ENCODE measurements around the gene SH3RF3. TPM values are rescaled to one million over a fixed set of nuclear protein-coding genes. Genes with fewer than 3 reads are reported as not detected.
A peak's percentile ranks its signal among the peaks of the same experiment; 100 is the strongest.
"Not testable (repeated sequence)": the region's sequence is repeated elsewhere in the genome, so short reads cannot be mapped to it uniquely, and the experiment has no call there.

SH3RF3 gene
- total RNA-seq, 1 donor from 2014 or later, result 2.1 TPM

DNA sequence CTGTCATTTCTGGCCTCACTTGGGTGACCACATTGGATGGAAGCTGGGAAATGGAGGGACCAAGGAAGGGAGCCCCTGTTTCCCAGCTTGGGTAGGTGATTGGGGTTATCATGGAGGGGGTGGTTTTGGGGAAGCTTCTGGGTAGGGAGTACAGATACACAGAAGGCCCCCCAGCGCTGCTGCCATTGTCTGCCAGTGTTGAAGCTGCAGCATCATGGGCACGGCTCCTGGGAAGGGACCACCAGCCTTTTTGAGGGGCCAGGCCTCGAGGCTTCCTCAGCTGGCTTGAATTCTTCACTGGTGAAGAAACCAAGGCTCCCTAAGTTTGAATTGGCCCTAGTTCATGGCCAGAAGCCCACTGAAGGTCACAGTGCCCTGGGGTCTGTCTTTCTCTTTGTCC is 25.2 kb downstream of the SH3RF3 start:
- Histone ChIP-seq H3K4me3 (ENCODE audit: low read length in 3 of 3) (no peak overlapping the region), H3K27me3 (ENCODE audit: control insufficient read depth in 3 of 3, insufficient read depth in 3 of 3, low read length in 3 of 3) (no peaks in the 10 kb centered on the region), H3K36me3 (ENCODE audit: control insufficient read depth in 3 of 3, insufficient read depth in 3 of 3, low read length in 3 of 3) (no peaks in the 10 kb centered on the region), H3K9me3 (ENCODE audit: control insufficient read depth in 3 of 3, low read length in 3 of 3) (no peaks in the 10 kb centered on the region), H3K9ac (ENCODE audit: low read depth in 1 of 3, low read length in 3 of 3) (no peak overlapping the region), H3K27ac (ENCODE audit: low read depth, low read length) (no peak overlapping the region), H3K4me1 (ENCODE audit: control insufficient read depth in 3 of 3, insufficient read depth in 3 of 3, low read length in 3 of 3) (peaks cover 8 to 20% (median 8%) of the 10 kb centered on the region in 3 donors)

- H3K27me3 ChIP-seq (ENCODE audit: control insufficient read depth in 3 of 3, insufficient read depth in 3 of 3, low read length in 3 of 3), result no peaks in the 10 kb centered on the region
- no peak overlapping the region for H3K27ac ChIP-seq (ENCODE audit: low read depth, low read length)
- H3K4me3 ChIP-seq (ENCODE audit: low read length in 3 of 3), result no peak overlapping the region
- no peak overlapping the region for H3K9ac ChIP-seq (ENCODE audit: low read depth in 1 of 3, low read length in 3 of 3)
- no peaks in the 10 kb centered on the region for H3K36me3 ChIP-seq (ENCODE audit: control insufficient read depth in 3 of 3, insufficient read depth in 3 of 3, low read length in 3 of 3)
- H3K4me1 ChIP-seq (ENCODE audit: control insufficient read depth in 3 of 3, insufficient read depth in 3 of 3, low read length in 3 of 3), result peaks cover 5 to 17% (median 12%) of the 10 kb centered on the region in 3 donors
- no peaks in the 10 kb centered on the region for H3K9me3 ChIP-seq (ENCODE audit: control insufficient read depth in 3 of 3, low read length in 3 of 3)
These were observed 26.8 kb downstream of the SH3RF3 start for GRCh38 chr2:109155553-109156451.

GRCh38 chr2:109157563-109158105 is 28.6 kb downstream of the SH3RF3 start:
- Histone ChIP-seq H3K27me3 (ENCODE audit: control insufficient read depth in 3 of 3, insufficient read depth in 3 of 3, low read length in 3 of 3) (no peaks in the 10 kb centered on the region), H3K9me3 (ENCODE audit: control insufficient read depth in 3 of 3, low read length in 3 of 3) (no peaks in the 10 kb centered on the region), H3K36me3 (ENCODE audit: control insufficient read depth in 3 of 3, insufficient read depth in 3 of 3, low read length in 3 of 3) (no peaks in the 10 kb centered on the region), H3K4me3 (ENCODE audit: low read length in 3 of 3) (no peak overlapping the region), H3K9ac (ENCODE audit: low read depth in 1 of 3, low read length in 3 of 3) (no peak overlapping the region), H3K27ac (ENCODE audit: low read depth, low read length) (no peak overlapping the region), H3K4me1 (ENCODE audit: control insufficient read depth in 3 of 3, insufficient read depth in 3 of 3, low read length in 3 of 3) (peaks cover 5 to 18% (median 16%) of the 10 kb centered on the region in 3 donors)

DNA sequence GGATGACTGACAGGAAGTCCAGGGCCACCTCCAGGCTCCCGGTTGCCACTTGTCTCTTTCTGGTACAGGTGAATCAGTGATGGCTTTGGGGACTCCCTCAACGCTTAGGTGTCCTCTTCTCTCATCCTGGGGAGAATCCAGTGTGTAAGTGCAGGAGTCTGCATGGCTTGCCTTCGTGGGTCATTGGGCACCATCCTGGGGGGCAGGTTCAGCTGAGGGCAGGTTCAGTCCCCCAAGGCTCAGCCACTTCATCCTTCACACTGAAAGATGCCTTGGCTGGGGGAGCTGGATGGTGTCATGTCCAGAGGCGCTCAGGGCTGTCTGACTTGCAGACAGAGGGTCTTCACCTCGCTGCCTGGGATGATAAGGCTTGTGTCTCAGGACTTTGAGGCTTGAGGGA is 29.2 kb downstream of the SH3RF3 start:
- peaks cover 8 to 22% (median 21%) of the 10 kb centered on the region in 3 donors for H3K4me1 ChIP-seq (ENCODE audit: control insufficient read depth in 3 of 3, insufficient read depth in 3 of 3, low read length in 3 of 3)
- no peak overlapping the region for H3K9ac ChIP-seq (ENCODE audit: low read depth in 1 of 3, low read length in 3 of 3)
- H3K9me3 ChIP-seq (ENCODE audit: control insufficient read depth in 3 of 3, low read length in 3 of 3), result no peaks in the 10 kb centered on the region
- H3K36me3 ChIP-seq (ENCODE audit: control insufficient read depth in 3 of 3, insufficient read depth in 3 of 3, low read length in 3 of 3), result no peaks in the 10 kb centered on the region
- no peak overlapping the region for H3K4me3 ChIP-seq (ENCODE audit: low read length in 3 of 3)
- no peaks in the 10 kb centered on the region for H3K27me3 ChIP-seq (ENCODE audit: control insufficient read depth in 3 of 3, insufficient read depth in 3 of 3, low read length in 3 of 3)
- no peak overlapping the region for H3K27ac ChIP-seq (ENCODE audit: low read depth, low read length)

GRCh38 chr2:109159096-109159495 is 30.1 kb downstream of the SH3RF3 start:
- H3K4me1 ChIP-seq (ENCODE audit: control insufficient read depth in 3 of 3, insufficient read depth in 3 of 3, low read length in 3 of 3), result peaks cover 14 to 25% (median 20%) of the 10 kb centered on the region in 3 donors
- no peaks in the 10 kb centered on the region for H3K9me3 ChIP-seq (ENCODE audit: control insufficient read depth in 3 of 3, low read length in 3 of 3)
- H3K27me3 ChIP-seq (ENCODE audit: control insufficient read depth in 3 of 3, insufficient read depth in 3 of 3, low read length in 3 of 3), result no peaks in the 10 kb centered on the region
- H3K4me3 ChIP-seq (ENCODE audit: low read length in 3 of 3), result no peak overlapping the region
- H3K9ac ChIP-seq (ENCODE audit: low read depth in 1 of 3, low read length in 3 of 3), result no peak overlapping the region
- no peak overlapping the region for H3K27ac ChIP-seq (ENCODE audit: low read depth, low read length)
- no peaks in the 10 kb centered on the region for H3K36me3 ChIP-seq (ENCODE audit: control insufficient read depth in 3 of 3, insufficient read depth in 3 of 3, low read length in 3 of 3)

- Histone ChIP-seq H3K36me3 (ENCODE audit: control insufficient read depth in 3 of 3, insufficient read depth in 3 of 3, low read length in 3 of 3) (no peaks in the 10 kb centered on the region), H3K4me1 (ENCODE audit: control insufficient read depth in 3 of 3, insufficient read depth in 3 of 3, low read length in 3 of 3) (peaks cover 24 to 38% (median 31%) of the 10 kb centered on the region in 3 donors), H3K27me3 (ENCODE audit: control insufficient read depth in 3 of 3, insufficient read depth in 3 of 3, low read length in 3 of 3) (no peaks in the 10 kb centered on the region), H3K4me3 (ENCODE audit: low read length in 3 of 3) (no peak overlapping the region), H3K9ac (ENCODE audit: low read depth in 1 of 3, low read length in 3 of 3) (no peak overlapping the region), H3K27ac (ENCODE audit: low read depth, low read length) (no peak overlapping the region), H3K9me3 (ENCODE audit: control insufficient read depth in 3 of 3, low read length in 3 of 3) (no peaks in the 10 kb centered on the region)
These were observed 31.9 kb downstream of the SH3RF3 start for GRCh38 chr2:109160714-109161440.

DNA sequence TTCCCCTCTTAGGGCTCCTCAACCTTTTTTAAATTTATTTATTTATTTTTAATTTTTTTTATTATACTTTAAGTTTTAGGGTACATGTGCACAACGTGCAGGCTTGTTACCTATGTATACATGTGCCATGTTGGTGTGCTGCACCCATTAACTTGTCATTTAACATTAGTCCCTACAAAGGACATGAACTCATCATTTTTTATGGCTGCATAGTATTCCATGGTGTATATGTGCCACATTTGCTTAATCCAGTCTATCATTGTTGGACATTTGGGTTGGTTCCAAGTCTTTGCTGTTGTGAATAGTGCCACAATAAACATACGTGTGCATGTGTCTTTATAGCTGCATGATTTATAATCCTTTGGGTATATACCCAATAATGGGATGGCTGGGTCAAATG is 33.4 kb downstream of the SH3RF3 start:
- not testable (repeated sequence) for H3K9ac ChIP-seq (ENCODE audit: low read depth in 1 of 3, low read length in 3 of 3); H3K9me3 ChIP-seq (ENCODE audit: control insufficient read depth in 3 of 3, low read length in 3 of 3); H3K27ac ChIP-seq (ENCODE audit: low read depth, low read length); H3K36me3 ChIP-seq (ENCODE audit: control insufficient read depth in 3 of 3, insufficient read depth in 3 of 3, low read length in 3 of 3); H3K4me3 ChIP-seq (ENCODE audit: low read length in 3 of 3); H3K27me3 ChIP-seq (ENCODE audit: control insufficient read depth in 3 of 3, insufficient read depth in 3 of 3, low read length in 3 of 3)
- H3K4me1 ChIP-seq (ENCODE audit: control insufficient read depth in 3 of 3, insufficient read depth in 3 of 3, low read length in 3 of 3), result peaks cover 23 to 36% (median 24%) of the 10 kb centered on the region in 3 donors

GRCh38 chr2:109162999-109163398 is 34.0 kb downstream of the SH3RF3 start:
- H3K36me3 ChIP-seq (ENCODE audit: control insufficient read depth in 3 of 3, insufficient read depth in 3 of 3, low read length in 3 of 3), result no peaks in the 10 kb centered on the region
- no peak overlapping the region for H3K4me3 ChIP-seq (ENCODE audit: low read length in 3 of 3)
- no peaks in the 10 kb centered on the region for H3K9me3 ChIP-seq (ENCODE audit: control insufficient read depth in 3 of 3, low read length in 3 of 3)
- H3K27me3 ChIP-seq (ENCODE audit: control insufficient read depth in 3 of 3, insufficient read depth in 3 of 3, low read length in 3 of 3), result no peaks in the 10 kb centered on the region
- H3K27ac ChIP-seq (ENCODE audit: low read depth, low read length), result no peak overlapping the region
- peak overlapping the region in 1 of 3 donors; percentile 44 for H3K9ac ChIP-seq (ENCODE audit: low read depth in 1 of 3, low read length in 3 of 3)
- peaks cover 23 to 36% (median 24%) of the 10 kb centered on the region in 3 donors for H3K4me1 ChIP-seq (ENCODE audit: control insufficient read depth in 3 of 3, insufficient read depth in 3 of 3, low read length in 3 of 3)

DNA sequence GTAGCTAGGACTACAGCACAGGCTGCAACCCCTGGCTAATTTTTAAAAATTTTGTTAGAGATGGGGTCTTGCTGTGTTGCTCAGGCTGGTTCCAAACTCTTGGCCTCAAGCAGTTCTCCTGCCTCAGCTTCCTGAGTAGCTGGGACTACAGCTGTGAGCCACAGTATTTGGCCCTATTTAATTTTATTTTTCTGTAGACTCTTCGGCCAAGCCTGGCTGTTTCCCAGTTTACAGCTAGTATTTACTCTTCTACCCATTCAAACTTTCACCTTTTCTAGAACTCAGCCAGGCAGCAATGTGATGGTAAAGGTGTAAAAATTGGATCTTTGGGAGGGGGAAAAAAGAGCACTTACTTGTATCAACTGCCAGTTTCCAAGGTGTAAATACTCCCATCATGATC is 35.3 kb downstream of the SH3RF3 start:
- no peak overlapping the region for H3K9ac ChIP-seq (ENCODE audit: low read depth in 1 of 3, low read length in 3 of 3)
- H3K4me3 ChIP-seq (ENCODE audit: low read length in 3 of 3), result no peak overlapping the region
- H3K27ac ChIP-seq (ENCODE audit: low read depth, low read length), result peak overlapping the region; percentile 9
- peaks cover 26 to 46% (median 29%) of the 10 kb centered on the region in 3 donors for H3K4me1 ChIP-seq (ENCODE audit: control insufficient read depth in 3 of 3, insufficient read depth in 3 of 3, low read length in 3 of 3)
- no peaks in the 10 kb centered on the region for H3K36me3 ChIP-seq (ENCODE audit: control insufficient read depth in 3 of 3, insufficient read depth in 3 of 3, low read length in 3 of 3)
- no peaks in the 10 kb centered on the region for H3K9me3 ChIP-seq (ENCODE audit: control insufficient read depth in 3 of 3, low read length in 3 of 3)
- no peaks in the 10 kb centered on the region for H3K27me3 ChIP-seq (ENCODE audit: control insufficient read depth in 3 of 3, insufficient read depth in 3 of 3, low read length in 3 of 3)

Measured in skeletal muscle tissue (tissue), 4 donors.